Mesothelial cell of epicardium (in vitro differentiated cells): Measurements from ENCODE around the gene PNLIPRP2. TPM values are rescaled to one million over a fixed set of nuclear protein-coding genes. Genes with fewer than 3 reads are reported as not detected.

Experiments used
- DNase-seq, 2 experiments: peaks; one replicate each; pipeline ENCODE4 v3.0.0; 2021; ENCODE audit warnings: low spot score in 2 of 2; ENCODE audit not compliant: unreplicated experiment in 2 of 2
- H3K27ac Mint-ChIP-seq: 2 replicates; pipeline ENCODE4 v1.8.0; 2021; ENCODE audit warnings: mixed read lengths
- H3K27me3 Mint-ChIP-seq: 2 replicates; pipeline ENCODE4 v1.8.0; 2021; ENCODE audit warnings: low read depth, mixed read lengths
- H3K36me3 Mint-ChIP-seq: 2 replicates; pipeline ENCODE4 v1.8.0; 2021; ENCODE audit warnings: mixed read lengths
- H3K4me1 Mint-ChIP-seq: 2 replicates; pipeline ENCODE4 v1.8.0; 2021; ENCODE audit warnings: mixed read lengths
- H3K4me3 Mint-ChIP-seq: 2 replicates; pipeline ENCODE4 v1.8.0; 2021; ENCODE audit warnings: mild to moderate bottlenecking, moderate library complexity, mixed read lengths
- H3K9me3 Mint-ChIP-seq: 2 replicates; pipeline ENCODE4 v1.8.0; 2021; ENCODE audit warnings: mixed read lengths
- CTCF ChIP-seq: fragments of 200-600 bp; sonication (generic); IDR thresholded peaks from one replicate; pipeline ENCODE4 v1.5.0; 2021; ENCODE audit warnings: antibody characterized with exemption; ENCODE audit not compliant: unreplicated experiment
- total RNA-seq: library from RNA; stranded (reverse); gene quantifications from 3 replicates; pipeline ENCODE4 v1.2.1, GENCODE V29; 2021

Gene PNLIPRP2
- total RNA-seq, 1 donor from 2014 or later: not detected

GRCh38 chr10:116656044-116656443, 35.3 kb downstream of the PNLIPRP2 start:
- no peak for DNase-seq
- Mint-ChIP-seq H3K9me3 (peaks cover 8% of the 10 kb centered on the region), H3K27me3 (peaks cover 29% of the 10 kb centered on the region), H3K36me3 (no peaks in the 10 kb centered on the region), H3K27ac (no peak overlapping the region), H3K4me1 (peaks cover 11% of the 10 kb centered on the region), H3K4me3 (no peak overlapping the region)
- TF ChIP-seq CTCF: no peak

- no peak overlapping the region for H3K27ac Mint-ChIP-seq
- no peak for TF ChIP-seq CTCF
- H3K36me3 Mint-ChIP-seq: peaks cover 4% of the 10 kb centered on the region
- H3K9me3 Mint-ChIP-seq: no peaks in the 10 kb centered on the region
- no peak overlapping the region for H3K4me3 Mint-ChIP-seq
- peaks cover 13% of the 10 kb centered on the region for H3K27me3 Mint-ChIP-seq
- no peak for DNase-seq
- H3K4me1 Mint-ChIP-seq: peaks cover 11% of the 10 kb centered on the region
These were observed 37.3 kb downstream of the PNLIPRP2 start for GRCh38 chr10:116657863-116658551.

- no peak overlapping the region for H3K4me3 Mint-ChIP-seq
- peaks cover 11% of the 10 kb centered on the region for H3K4me1 Mint-ChIP-seq
- H3K9me3 Mint-ChIP-seq: no peaks in the 10 kb centered on the region
- DNase-seq: no peak
- TF ChIP-seq CTCF: no peak
- peaks cover 12% of the 10 kb centered on the region for H3K36me3 Mint-ChIP-seq
- peaks cover 2% of the 10 kb centered on the region for H3K27me3 Mint-ChIP-seq
- no peak overlapping the region for H3K27ac Mint-ChIP-seq
These were observed 38.4 kb downstream of the PNLIPRP2 start for GRCh38 chr10:116659049-116659670.

- Mint-ChIP-seq H3K36me3 (peaks cover 14% of the 10 kb centered on the region), H3K4me3 (no peak overlapping the region), H3K27ac (no peak overlapping the region), H3K9me3 (no peaks in the 10 kb centered on the region), H3K4me1 (peaks cover 11% of the 10 kb centered on the region), H3K27me3 (no peaks in the 10 kb centered on the region)
- no peak for DNase-seq
- no peak for TF ChIP-seq CTCF
These were observed 40.1 kb downstream of the PNLIPRP2 start for GRCh38 chr10:116660860-116661259.

GRCh38 chr10:116663342-116663741, 42.6 kb downstream of the PNLIPRP2 start:
- peaks cover 6% of the 10 kb centered on the region for H3K9me3 Mint-ChIP-seq
- H3K4me1 Mint-ChIP-seq: peaks cover 7% of the 10 kb centered on the region
- H3K4me3 Mint-ChIP-seq: no peak overlapping the region
- no peaks in the 10 kb centered on the region for H3K27me3 Mint-ChIP-seq
- H3K27ac Mint-ChIP-seq: no peak overlapping the region
- H3K36me3 Mint-ChIP-seq: peaks cover 30% of the 10 kb centered on the region
- TF ChIP-seq CTCF: no peak
- no peak for DNase-seq
